Lung (tissue), 12 donors: ENCODE measurements around the gene CSE1L. TPM values are rescaled to one million over a fixed set of nuclear protein-coding genes. Genes with fewer than 3 reads are reported as not detected.

ENCODE experiments used
- ATAC-seq: fragments of 200-7000 bp; cut with Tn5 transposase; one replicate; pipeline ENCODE4 v1.9.1; 2020; ENCODE audit warnings: moderate number of reproducible peaks; ENCODE audit not compliant: insufficient read depth, low FRiP score
- DNase-seq, 3 donors: peaks; one replicate each; pipeline ENCODE4 v3.0.0-alpha.2; 2013 to 2017
- H3K27ac ChIP-seq, 2 donors: one replicate each; pipeline ENCODE4 v1.5.1; 2013; ENCODE audit warnings: mild to moderate bottlenecking in 2 of 2, moderate library complexity in 2 of 2, control low read depth in 1 of 2, inconsistent platforms in 1 of 2, low read depth in 1 of 2, low read length in 1 of 2
- H3K27me3 ChIP-seq, 3 donors: one replicate each; pipeline ENCODE4 v1.5.1; 2013; ENCODE audit warnings: low read length in 2 of 3; ENCODE audit not compliant: control insufficient read depth in 3 of 3, insufficient read depth in 3 of 3
- H3K36me3 ChIP-seq, 4 donors: one replicate each; pipeline ENCODE4 v1.5.1; 2013; ENCODE audit warnings: low read length in 4 of 4, mild to moderate bottlenecking in 1 of 4, moderate library complexity in 1 of 4; ENCODE audit not compliant: control insufficient read depth in 4 of 4, insufficient read depth in 4 of 4
- H3K4me1 ChIP-seq, 5 donors: one replicate each; pipeline ENCODE4 v1.5.1; 2013; ENCODE audit warnings: low read length in 5 of 5, mild to moderate bottlenecking in 2 of 5, moderate library complexity in 1 of 5; ENCODE audit not compliant: control insufficient read depth in 5 of 5, insufficient read depth in 5 of 5
- H3K4me3 ChIP-seq: one replicate; pipeline ENCODE4 v1.5.1; 2013; ENCODE audit warnings: mild to moderate bottlenecking, control low read depth, moderate library complexity
- H3K9ac ChIP-seq, 2 donors: one replicate each; pipeline ENCODE4 v1.5.1; 2013; ENCODE audit warnings: low read length in 2 of 2, control low read depth in 1 of 2; ENCODE audit not compliant: insufficient read depth in 1 of 2
- H3K9me3 ChIP-seq, 4 donors: one replicate each; pipeline ENCODE4 v1.5.1; 2013; ENCODE audit warnings: low read length in 3 of 4, mild to moderate bottlenecking in 1 of 4, moderate library complexity in 1 of 4; ENCODE audit not compliant: control insufficient read depth in 4 of 4, insufficient read depth in 3 of 4
- CTCF ChIP-seq: IDR thresholded peaks from 2 replicates; pipeline ENCODE4 v1.5.1; 2012; ENCODE audit warnings: mild to moderate bottlenecking; ENCODE audit errors: control extremely low read depth, extremely low read depth
- WGBS, 2 donors: extraction: QIAGEN DNeasy Blood & Tissue Kit; methylation state at CpG; one replicate each; pipeline ENCODE4 v1.1.7; 2013; 5-methylcytosine and 5-hydroxymethylcytosine counted together
- polyA plus RNA-seq, 2 donors: library from polyadenylated mRNA; stranded (reverse); fragments of 200-250 nt; gene quantifications; one replicate each; pipeline ENCODE4 v1.2.1, GENCODE V29; 2013
- total RNA-seq, 2 donors: library from RNA; depleted of rRNA in 1 of 2; stranded (reverse); fragments of >200 nt in 1 of 2; gene quantifications; one replicate each; pipeline ENCODE4 v1.2.1, GENCODE V29; 2014 to 2021
- donor health status: control.
- donor health status: control.
- donor health status: Bipolar disorder and iron deficiency.
- donor health status: healthy.
- donor health status: DM: yes; HTN: yes; CAD: no.

Gene CSE1L
- total and polyA plus RNA-seq, 4 donors: 23.9 to 47.0 (median 30.5) TPM

GRCh38 chr20:49115564-49115963, 69.5 kb downstream of the CSE1L start:
- no peak for TF ChIP-seq CTCF
- DNase-seq (no peak), ATAC-seq (no peak)
- Histone ChIP-seq H3K9me3 (no peaks in the 10 kb centered on the region), H3K27me3 (no peaks in the 10 kb centered on the region), H3K36me3 (peaks cover 24 to 60% (median 38%) of the 10 kb centered on the region in 4 donors), H3K4me3 (no peak overlapping the region), H3K4me1 (no peaks in the 10 kb centered on the region), H3K27ac (no peak overlapping the region), H3K9ac (no peak overlapping the region)
- 87 to 90% methylated on average over 7 of the region's 7 CpGs for WGBS, 2 donors

GRCh38 chr20:49118307-49118706, 72.2 kb downstream of the CSE1L start:
- no peak for TF ChIP-seq CTCF

GRCh38 chr20:49119988-49120387, 73.9 kb downstream of the CSE1L start:
- DNase-seq: no peak
- no peak overlapping the region for H3K9ac ChIP-seq
- 96% methylated on average over 7 of the region's 7 CpGs for WGBS, 2 donors
- H3K4me3 ChIP-seq: no peak overlapping the region
- no peak for TF ChIP-seq CTCF
- no peaks in the 10 kb centered on the region for H3K4me1 ChIP-seq
- H3K27me3 ChIP-seq: no peaks in the 10 kb centered on the region
- no peaks in the 10 kb centered on the region for H3K9me3 ChIP-seq
- H3K27ac ChIP-seq: no peak overlapping the region
- H3K36me3 ChIP-seq: peaks cover 30 to 49% (median 39%) of the 10 kb centered on the region in 4 donors
- no peak for ATAC-seq

More at GRCh38 chr20:49118307-49118706, 72.2 kb downstream of the CSE1L start:
- DNase-seq (no peak), ATAC-seq (no peak)
- H3K36me3 ChIP-seq: peaks cover 32 to 52% (median 37%) of the 10 kb centered on the region in 4 donors
- no peaks in the 10 kb centered on the region for H3K4me1 ChIP-seq
- no peaks in the 10 kb centered on the region for H3K9me3 ChIP-seq
- no peaks in the 10 kb centered on the region for H3K27me3 ChIP-seq
- 93 to 99% methylated on average over 3 of the region's 3 CpGs for WGBS, 2 donors
- no peak overlapping the region for H3K9ac ChIP-seq
- no peak overlapping the region for H3K4me3 ChIP-seq
- no peak overlapping the region for H3K27ac ChIP-seq

- Histone ChIP-seq H3K27me3 (no peaks in the 10 kb centered on the region), H3K9me3 (no peaks in the 10 kb centered on the region), H3K9ac (no peak overlapping the region), H3K36me3 (peaks cover 21 to 33% (median 27%) of the 10 kb centered on the region in 4 donors), H3K4me3 (no peak overlapping the region), H3K4me1 (no peaks in the 10 kb centered on the region), H3K27ac (no peak overlapping the region)
- 94% methylated on average over 13 of the region's 13 CpGs for WGBS, 2 donors
- DNase-seq (no peak), ATAC-seq (no peak)
- no peak for TF ChIP-seq CTCF
These were observed 76.8 kb downstream of the CSE1L start for GRCh38 chr20:49122920-49123319.
